Right renal cortex interstitium (tissue), 3 donors: Measurements from ENCODE around the gene KCNJ15. TPM values are rescaled to one million over a fixed set of nuclear protein-coding genes. Genes with fewer than 3 reads are reported as not detected.

Source experiments
- DNase-seq, 3 donors: peaks; one replicate each; pipeline ENCODE4 v3.0.0-alpha.2; 2013; ENCODE audit warnings: low read depth in 3 of 3, low spot score in 2 of 3
- polyA plus RNA-seq, 3 donors: library from polyadenylated mRNA; unstranded; fragments of 120-200 nt; gene quantifications; one replicate each; pipeline ENCODE4 v1.2.1, GENCODE V29; 2013; ENCODE audit not compliant: insufficient read length in 3 of 3

KCNJ15 gene
- polyA plus RNA-seq, 3 donors = 239 to 261 (median 244) TPM

DNA sequence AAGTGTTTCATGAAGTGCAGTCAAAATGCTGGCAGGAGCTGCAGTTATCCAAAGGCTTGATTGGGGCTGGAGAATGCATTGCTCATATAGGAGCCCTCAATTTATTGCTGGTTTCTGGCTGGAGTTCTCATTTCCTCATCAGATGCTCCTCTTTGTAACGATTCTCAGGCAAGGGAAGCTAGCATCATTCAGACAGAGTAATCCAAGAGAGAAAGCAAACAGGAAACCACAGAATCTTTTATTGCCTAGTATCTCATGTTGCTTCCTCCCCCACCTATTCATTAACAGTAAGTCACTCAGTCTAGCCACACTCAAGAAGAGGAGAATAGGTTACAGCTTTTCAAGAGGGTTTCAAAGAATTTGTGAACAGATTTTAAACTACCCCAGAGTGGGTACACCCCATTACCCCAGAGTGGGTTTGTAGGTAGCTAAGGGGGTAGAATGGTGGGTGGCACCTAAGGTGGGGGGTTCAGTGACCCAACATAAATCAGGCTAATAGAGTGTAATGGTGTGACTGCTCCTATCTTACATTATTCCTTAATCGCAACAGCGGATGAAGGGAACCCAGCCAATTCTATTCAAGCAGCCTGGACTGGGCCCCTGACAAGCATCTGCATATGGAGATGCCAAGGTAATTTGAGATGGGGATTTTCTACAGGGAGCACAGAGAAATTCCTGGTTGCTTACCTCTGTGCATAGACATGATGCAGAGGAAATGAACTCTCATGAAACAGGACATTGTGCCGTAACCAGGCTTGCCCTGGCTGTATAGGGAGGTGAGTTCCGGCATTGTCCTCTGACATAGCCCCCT is 67.1 kb downstream of the KCNJ15 start:
- DNase-seq = no peak

GRCh38 chr21:38325216-38325615 is 68.4 kb downstream of the KCNJ15 start:
- no peak for DNase-seq

GRCh38 chr21:38325731-38326420 is 69.1 kb downstream of the KCNJ15 start:
- DNase-seq = no peak

GRCh38 chr21:38326429-38326828 is 69.6 kb downstream of the KCNJ15 start:
- no peak for DNase-seq

DNA sequence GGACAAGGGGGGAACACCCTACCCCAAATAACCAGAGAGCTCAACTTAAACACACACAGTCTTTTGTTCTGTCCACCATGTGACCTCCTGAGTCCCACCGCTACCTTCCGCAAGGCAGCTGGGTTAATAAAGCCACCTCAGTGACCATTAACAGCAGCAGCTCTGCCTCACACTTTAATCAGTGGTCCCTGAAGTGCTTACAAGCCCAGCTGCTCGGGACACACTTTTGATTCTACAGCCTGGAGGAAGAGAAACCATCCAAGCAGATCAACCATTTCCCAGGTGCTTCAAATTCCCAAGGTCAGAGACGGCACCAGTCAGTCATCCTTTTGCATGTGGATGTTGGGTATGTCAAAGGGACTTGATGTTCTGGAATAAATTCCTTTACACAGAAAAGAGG is 70.1 kb downstream of the KCNJ15 start:
- DNase-seq = no peak

- no peak for DNase-seq
Observed at GRCh38 chr21:38327984-38328383, 71.2 kb downstream of the KCNJ15 start.

GRCh38 chr21:38329162-38329561 is 72.4 kb downstream of the KCNJ15 start:
- no peak for DNase-seq

GRCh38 chr21:38330666-38331065 is 73.9 kb downstream of the KCNJ15 start:
- DNase-seq = no peak

DNA sequence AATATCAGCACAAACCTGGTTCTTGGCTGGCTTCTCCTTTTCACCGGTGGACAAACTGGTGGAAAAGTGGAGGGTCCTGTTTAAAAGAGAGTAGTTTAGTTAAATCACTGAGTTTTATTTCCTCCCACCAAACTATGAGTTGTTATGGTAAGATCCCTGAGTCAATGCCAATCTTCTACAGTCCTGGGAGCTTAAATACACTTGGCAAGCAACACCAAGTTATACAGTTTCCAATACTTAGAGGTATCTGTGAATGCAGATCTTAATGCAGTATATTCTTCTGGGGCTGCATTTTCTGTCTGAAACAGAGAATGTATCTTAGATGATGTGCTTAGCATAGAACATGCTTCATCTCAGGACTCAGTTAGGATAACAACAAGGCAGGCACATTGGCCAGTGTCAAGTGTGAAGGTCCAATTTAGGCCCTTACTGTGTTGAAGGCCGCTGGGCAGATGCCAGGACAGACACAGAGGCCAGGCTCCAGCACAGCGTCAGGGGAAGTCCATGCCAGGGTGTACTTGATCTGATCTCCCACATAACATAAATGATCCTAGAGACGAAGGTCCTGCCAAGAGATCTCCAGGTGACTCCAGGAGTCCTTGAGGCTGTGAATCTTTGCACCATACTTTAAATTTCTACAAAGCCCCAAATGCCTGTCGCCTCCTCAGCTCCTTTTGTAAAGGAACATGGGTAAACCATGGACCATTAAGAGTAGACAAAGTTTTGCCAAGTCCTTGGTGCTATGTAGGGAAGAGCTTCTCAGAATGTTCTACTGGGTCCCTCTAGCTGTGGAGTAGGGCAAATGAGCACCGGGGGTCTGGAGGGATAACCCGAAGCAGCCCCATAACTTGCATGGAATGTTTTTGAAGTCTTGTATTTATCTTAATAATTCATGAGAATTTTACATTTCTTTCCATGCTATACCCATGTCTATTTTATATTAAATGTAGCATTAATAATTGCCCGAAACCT is 76.8 kb downstream of the KCNJ15 start:
- no peak for DNase-seq

GRCh38 chr21:38334866-38335265 is 78.1 kb downstream of the KCNJ15 start:
- no peak for DNase-seq

- no peak for DNase-seq
Observed at GRCh38 chr21:38337793-38338192, 81.0 kb downstream of the KCNJ15 start.

- no peak for DNase-seq
Observed at GRCh38 chr21:38340131-38340530, 83.3 kb downstream of the KCNJ15 start.

DNA sequence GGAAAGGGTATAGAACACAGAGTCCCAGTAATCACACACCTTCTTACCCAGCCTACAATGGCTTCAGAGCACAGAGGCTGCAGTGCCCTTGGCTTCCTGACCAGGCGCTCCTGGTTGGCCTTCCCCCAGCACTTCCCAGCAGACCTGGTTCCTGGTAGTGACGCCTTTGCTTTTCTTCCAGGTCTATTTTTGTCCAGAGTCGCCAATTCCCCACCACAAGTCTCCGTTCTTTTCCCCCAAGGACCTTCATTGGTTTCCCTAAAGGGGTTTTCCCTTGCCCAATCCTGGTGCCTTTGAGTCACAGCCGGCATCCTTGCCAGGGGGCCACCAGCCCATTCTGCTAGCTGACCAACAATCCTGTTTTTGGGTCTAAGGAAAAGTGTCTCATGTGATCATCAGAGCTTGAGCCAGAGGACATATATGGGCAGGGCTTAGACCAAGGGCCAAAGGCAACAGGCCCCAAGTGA is 84.8 kb downstream of the KCNJ15 start:
- no peak for DNase-seq

DNA sequence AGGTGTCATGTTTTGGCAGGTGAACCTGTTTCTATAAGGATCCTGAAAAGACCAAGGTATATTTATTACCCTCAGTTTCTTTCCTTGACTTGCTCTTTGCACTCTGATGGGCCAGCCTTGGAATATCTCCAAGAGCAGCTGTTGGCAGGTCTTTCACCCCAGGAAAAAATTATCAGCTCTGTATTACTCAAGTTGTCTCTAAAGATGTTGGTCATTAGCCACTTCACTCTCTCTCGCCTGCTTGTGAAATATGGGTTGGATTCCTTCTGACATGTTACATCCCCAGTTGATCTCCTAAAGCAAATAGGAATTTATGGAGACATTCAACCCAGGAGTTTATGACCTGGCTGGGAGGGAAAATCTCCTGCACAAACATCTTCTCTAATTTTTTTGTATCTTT is 85.9 kb downstream of the KCNJ15 start:
- DNase-seq = no peak

- no peak for DNase-seq
Observed at GRCh38 chr21:38343691-38344090, 86.9 kb downstream of the KCNJ15 start.

GRCh38 chr21:38346286-38346685 is 89.5 kb downstream of the KCNJ15 start:
- no peak for DNase-seq

DNA sequence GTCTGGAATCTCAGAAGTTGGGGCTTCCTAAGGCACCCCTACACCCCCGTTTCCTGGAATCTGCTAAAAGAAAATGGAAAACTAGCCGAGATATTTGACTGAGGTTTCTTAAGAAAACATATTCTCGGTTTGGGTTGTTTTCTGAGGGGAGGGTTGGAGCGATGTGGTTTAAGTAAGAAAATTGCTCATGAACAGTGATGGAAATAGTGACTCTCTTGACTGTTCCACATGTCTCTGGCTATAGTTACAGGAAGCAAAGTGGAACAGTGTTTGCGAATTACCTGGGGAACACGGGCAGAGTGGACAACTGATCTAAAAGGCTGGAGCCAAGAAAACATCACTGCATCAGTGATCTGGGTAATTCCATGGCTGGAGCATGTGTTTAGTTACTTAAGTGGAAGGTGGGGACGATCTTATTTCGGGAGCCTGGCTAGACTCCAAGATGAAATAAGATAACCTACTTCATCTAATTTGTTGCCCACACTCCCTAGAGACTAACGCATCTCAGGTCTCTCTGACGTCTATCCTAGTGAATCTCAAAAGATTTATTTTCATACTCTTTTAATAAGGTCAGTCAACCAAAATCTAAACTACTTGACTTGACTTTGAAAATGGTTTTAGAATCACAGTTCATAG is 92.4 kb downstream of the KCNJ15 start:
- no peak for DNase-seq

GRCh38 chr21:38349977-38350376 is 93.2 kb downstream of the KCNJ15 start:
- DNase-seq = no peak

DNA sequence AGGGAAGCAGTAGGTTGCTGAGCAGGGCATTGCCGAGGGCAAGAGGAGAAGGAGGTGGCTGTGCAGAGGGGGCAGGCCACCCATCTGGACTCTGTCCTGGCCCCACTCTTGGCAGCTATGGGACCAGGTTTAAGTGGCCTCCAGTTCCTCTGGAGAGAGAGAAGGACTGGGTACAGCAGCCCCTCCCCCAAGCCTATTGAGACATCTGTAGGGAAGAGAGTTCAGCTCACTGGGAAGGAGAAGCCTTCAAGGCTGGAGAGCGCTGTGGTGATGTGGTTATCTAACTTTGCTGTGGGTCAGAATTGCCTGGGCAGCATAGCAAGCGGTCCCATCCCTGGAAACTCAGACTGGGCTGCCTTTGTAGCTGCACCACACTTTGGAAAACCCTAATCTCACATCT is 93.9 kb downstream of the KCNJ15 start:
- no peak for DNase-seq

- no peak for DNase-seq
Observed at GRCh38 chr21:38351176-38351959, 94.6 kb downstream of the KCNJ15 start.
